HG02571 (cell line): Measurements from ENCODE around the gene RNF13.
"Not testable (repeated sequence)": the region's sequence is repeated elsewhere in the genome, so short reads cannot be mapped to it uniquely, and the experiment has no call there.

Source experiments
- ATAC-seq: cut with Tn5 transposase; IDR thresholded peaks from one replicate; pipeline ENCODE4 v1.9.1; 2021; ENCODE audit warnings: mild to moderate bottlenecking, moderate library complexity; ENCODE audit not compliant: unreplicated experiment

Gene RNF13

DNA sequence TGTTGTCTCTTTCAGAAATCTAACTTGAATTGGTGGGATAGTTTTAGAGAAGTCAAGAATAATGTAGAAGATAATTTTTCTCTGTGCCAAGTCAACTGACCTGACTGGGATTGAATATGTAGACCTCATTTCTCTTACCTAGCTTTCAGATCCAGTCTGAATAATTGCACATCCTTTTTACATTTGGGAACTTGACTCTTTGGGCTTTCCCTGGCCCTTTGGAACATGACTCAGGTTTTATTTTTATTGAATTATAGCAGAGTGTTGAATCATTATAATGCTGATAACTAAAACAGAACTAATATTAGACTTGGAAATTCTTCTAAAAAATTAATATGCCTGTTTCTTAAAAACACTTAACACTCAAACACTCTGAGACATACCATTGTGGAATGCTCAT, 81.2 kb downstream of the RNF13 start:
- ATAC-seq, result no peak

DNA sequence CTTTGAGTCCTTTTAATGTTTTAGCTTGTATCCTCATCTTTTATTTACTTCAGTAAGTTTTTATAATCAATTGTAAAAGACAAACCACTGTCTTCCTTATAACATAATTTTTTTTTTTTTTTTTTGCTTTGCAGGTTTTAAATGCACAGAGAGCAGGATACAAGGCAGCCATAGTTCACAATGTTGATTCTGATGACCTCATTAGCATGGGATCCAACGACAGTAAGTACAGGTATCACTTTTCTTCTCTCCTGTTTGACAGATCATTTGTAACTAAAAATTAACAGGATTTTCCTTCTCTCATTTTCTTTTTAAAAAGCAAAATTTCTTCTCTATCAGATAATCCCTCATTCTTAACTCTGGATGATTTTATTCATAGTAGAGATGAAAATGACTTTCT, 82.3 kb downstream of the RNF13 start:
- ATAC-seq, result no peak

DNA sequence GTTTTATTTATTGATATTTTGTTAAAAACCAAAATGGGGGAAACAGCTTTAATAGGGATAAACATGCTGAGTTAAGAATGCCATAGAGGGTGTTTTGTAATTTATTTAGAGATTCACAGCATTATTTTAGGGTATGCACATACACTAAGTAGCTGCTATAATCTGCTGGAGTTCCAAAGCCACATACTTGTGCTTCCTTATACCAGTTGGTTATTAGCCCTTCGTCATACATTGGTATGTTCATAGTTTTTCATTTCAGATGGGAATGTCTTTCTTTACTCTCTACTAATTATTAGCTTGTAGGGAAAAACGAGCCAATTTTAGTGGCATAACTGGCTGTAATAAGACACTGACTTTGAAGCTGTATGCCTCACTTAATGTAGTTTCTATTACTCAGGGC, 82.8 kb downstream of the RNF13 start:
- ATAC-seq, result no peak

DNA sequence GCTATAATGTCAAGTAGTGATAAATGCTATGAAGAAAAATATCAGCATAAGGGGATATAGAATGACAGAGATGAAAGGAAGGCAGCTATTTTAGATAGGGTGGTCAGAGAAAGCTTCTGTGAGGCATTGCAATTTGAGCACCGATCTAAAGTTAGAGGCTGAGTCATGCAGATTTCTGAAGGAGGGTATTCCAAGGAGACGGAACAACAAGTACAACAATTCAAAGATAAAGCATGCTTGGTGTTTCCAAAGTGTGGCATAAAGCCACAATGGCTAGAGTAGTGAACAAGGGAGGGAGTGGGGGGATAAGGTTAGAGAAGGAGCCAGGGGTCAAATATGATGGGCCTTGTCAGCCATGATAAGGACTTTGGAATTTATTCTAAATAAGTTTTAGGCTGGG, 85.8 kb downstream of the RNF13 start:
- no peak for ATAC-seq

DNA sequence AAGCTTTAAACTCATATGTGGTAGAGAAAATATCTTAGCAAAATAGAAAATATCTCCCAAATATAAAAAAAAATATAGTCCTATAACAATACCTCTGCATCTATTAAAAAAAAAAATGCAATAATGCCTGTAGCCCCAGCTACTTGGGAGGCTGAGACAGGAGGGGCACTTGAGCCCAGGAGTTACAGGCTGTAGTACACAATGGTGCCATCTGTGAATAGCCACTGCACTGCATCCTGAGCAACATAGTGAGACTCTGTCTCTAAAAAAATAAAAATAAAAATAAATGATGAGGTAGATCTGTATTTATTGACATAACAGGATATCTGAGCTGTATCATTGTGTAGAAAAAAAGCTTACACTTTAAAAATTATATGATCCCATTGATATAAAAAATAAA, 87.3 kb downstream of the RNF13 start:
- ATAC-seq, result no peak

DNA sequence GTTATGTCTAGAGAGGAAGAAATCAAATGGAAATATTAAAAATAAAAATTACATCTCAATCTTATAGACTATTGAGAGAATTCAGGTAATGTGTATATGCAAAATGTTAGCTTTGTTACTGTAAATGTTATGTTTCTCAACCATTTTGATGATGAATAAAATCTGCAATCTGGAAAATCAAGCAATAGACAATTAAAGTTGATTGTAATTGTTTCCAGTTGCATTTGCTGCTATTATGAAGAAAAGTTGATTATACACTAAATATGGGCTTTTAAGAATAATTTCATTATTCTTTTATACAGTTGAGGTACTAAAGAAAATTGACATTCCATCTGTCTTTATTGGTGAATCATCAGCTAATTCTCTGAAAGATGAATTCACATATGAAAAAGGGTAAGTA, 88.8 kb downstream of the RNF13 start:
- no peak for ATAC-seq

DNA sequence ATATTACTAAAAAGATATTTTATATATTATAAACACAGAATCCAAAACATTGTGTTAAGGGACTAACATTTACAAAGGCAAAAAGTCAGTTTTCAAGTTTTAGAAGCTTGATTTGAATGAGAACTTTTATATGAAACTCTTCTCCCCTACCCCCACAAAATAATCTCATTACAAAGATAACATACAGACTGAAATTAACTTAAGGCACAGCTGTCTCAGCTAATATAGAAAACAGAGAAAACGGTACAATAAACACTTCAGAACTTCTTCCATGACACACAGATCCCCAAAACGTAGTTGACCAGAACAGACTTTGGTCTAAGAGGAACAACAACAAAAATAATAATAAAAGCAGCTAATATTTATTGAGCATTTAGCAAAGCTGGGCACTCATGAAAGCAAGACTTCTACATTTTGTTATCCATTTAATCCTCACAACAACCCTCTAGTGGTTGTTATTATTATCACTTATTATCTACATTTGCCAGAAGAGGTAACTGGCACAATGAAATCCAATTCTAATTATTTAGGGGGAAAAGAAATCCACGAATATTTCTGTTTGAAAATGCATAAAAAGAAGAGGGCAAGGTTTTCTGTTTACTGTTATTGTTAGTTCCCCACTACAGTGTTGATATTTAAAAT, 89.6 kb downstream of the RNF13 start:
- no peak for ATAC-seq

DNA sequence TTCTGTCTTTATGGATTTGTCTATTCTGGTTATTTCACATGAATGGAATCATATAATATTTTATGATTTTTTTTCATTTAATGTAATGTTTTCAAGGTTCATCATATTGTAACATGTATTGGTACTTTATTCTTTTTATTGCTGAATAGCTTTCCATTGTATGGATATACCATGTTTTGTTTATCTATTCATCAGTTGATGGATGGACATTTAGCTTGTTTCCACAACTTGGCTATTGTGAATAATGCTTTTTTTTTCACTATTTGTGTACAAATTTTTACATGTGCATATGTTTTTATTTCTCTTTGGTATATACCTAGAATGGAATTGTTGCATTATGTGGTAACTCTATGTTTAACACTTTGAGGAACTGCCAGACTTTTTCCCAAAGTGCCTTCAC, 93.0 kb downstream of the RNF13 start:
- no peak for ATAC-seq

DNA sequence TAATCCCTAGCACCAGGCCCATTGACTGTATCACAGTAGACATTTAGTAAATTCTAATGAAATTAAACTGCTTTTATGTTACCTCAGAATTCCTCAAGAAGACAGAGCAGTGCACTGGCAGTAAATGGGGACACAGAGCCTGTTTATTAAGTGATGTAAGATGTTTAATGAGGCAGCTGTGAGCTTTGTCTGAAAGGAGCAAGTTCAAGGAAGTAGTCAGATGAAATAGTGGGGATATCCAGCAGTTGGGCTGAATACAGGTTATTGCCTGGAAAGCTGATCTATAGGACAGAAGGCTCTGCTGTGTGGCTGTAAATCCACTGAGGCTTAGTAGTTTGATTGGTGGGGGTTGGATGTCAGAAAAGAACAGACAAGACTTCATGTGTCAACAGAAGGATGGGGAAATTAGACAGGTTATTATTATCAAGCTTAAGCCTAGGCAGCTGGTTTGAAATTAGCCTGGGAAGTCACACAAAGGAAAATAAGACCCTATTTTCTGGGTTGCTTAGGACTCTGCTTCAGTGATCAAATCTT, 95.5 kb downstream of the RNF13 start:
- ATAC-seq, result no peak

DNA sequence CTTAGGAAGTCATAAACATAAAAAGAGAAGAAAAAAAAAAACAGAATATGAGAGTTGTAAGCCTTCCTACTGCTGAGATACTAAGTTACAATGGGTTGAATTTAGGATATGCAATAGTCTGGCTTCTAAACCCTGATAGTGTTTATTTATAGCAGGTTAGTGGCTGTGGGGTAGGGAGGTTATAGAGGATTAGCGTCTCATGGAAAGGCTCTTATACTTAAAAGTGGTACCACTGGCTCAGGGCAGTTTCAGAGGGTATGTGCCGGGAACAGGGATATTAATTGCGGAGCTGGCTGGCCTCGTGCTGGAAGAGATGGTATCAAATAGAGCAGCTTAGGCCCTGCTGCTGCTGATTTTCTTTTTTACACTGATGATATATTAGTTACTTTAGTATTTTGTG, 96.9 kb downstream of the RNF13 start:
- ATAC-seq, result no peak

DNA sequence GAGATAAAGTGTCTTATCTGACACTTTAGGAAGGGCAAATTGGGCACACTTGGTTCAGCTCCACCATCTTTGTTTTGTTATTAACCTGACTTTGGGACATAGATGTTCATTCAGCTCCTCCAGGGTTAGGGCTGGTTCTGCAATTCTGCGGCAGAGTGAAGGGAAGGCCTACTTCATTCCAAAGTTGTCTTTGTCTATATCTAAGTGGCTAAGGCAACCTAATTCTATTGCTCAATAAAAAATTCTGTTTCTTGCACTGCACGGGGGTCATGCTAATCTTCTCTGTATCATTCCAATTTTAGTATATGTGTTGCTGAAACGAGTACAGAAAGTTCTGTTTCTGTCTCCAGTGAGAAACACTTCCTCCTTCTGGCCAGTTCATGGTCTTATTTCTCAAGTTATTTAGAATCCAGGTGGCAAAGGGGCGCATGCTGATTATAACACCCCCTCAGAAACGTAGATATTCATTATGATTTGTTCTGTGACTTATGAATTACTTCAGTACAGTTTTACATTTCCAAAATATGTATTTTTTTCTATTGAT, 104.2 kb downstream of the RNF13 start:
- no peak for ATAC-seq

DNA sequence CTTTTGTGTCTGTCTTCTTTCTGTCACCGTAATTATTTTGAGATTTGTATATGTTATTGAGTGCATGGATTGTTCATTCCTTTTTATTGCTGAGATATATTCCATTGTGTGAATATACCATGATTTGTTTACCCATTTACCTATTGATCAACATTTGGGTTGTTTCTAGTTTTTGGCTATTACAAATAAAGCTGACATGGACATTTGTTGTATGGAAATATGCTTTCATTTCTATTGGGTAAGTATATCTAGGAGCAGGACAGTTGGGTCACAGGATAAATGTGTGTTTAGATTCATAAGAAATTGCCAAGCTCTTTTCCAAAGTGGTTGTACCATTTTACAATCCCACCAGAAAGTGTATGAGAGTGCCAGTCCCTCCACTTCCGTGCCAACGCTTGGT, 106.5 kb downstream of the RNF13 start:
- ATAC-seq, result no peak

DNA sequence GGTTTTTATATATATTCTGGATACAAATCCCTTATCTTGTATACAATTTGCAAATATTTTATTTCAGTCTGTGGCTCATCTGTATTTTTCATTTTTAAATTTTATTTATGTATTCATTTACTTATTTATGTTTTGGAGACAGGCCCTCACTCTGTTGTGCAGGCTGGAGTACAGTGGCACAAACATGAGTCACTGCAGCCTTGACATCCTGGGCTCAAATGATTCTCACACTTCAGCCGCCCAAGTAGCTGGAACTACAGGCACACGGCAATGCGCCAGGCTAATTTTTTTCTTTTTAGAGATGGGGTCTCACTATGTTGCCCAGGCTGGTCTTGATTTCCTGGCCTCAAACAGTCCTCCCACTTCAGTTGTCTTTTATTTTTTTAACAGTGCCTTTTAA, 107.1 kb downstream of the RNF13 start:
- no peak for ATAC-seq

DNA sequence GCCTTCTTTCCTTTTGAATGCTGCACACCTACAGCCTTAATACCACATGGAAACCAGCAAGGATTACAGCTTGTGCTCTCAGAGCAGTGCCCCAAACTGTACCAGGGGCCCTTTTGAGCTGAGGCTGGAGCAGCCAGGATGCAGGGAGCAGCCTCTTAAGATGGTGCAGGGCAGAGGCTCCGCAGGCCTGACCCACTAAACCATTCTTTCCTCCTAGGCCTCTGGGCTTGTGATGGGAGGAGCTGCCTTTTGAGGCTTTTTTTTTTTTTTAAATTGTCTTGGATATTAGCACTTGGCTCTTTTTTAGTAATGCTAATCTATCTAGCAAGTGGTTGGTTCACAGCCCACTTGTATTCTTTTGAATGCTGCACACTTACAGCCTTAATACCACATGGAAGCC, 120.0 kb downstream of the RNF13 start:
- ATAC-seq, result no peak

DNA sequence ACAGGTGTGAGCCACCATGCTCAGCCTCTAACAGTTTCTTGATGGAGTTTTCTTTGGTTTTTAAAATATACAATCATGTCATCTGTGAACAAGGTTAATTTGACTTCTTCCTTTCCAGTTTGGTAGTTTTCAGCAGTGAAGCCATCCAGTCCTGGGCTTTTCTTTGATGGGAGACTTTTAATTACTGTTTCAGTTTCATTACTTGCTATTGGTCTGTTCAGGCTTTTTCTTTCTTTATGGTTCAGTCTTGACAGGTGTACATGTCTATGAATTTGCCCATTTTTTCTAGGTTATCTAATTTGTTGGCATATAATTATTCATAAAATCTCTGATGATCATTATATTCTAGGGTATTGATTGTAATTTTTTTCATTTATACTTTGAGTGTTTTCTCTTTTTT, 120.8 kb downstream of the RNF13 start:
- ATAC-seq, result no peak

DNA sequence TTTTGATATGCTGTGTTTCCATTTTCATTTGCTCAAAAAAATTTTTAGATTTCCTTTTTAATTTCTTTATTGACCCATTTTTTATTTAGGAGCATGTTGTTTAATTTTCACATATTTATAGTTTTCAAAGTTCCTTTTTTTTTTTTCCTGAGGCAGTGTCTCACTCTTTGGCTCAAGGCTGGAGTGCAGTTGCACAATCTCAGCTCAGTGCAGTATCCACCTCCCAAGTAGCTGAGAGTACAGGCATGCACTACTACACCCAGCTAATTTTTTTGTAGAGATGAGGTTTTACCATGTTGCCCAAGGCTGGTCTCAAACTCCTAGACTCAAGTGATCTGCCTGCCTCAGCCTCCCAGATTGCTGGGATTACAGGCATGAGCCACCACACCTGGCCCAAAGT, 121.5 kb downstream of the RNF13 start:
- no peak for ATAC-seq

DNA sequence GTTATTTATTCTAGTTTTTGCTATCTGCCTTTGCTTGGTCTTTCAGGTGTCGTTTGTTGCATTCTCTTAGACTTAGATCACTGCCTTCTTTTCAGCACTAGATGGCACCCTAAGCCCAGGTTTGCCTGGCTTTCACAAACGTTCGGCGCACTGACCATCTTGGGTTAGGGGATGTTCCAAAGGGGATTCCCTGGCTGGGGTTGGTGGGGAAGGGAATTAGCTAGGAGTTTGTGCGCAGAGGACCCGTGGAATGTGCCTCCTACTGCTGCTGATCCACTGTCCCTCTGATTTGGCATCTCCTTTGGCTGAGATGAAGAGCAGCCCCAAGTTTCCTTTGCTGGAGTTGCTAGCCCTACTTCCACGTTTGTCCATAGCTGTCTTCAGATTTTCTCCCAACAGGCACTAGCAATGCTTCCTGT, 123.8 kb downstream of the RNF13 start:
- peak; percentile 65 for ATAC-seq

DNA sequence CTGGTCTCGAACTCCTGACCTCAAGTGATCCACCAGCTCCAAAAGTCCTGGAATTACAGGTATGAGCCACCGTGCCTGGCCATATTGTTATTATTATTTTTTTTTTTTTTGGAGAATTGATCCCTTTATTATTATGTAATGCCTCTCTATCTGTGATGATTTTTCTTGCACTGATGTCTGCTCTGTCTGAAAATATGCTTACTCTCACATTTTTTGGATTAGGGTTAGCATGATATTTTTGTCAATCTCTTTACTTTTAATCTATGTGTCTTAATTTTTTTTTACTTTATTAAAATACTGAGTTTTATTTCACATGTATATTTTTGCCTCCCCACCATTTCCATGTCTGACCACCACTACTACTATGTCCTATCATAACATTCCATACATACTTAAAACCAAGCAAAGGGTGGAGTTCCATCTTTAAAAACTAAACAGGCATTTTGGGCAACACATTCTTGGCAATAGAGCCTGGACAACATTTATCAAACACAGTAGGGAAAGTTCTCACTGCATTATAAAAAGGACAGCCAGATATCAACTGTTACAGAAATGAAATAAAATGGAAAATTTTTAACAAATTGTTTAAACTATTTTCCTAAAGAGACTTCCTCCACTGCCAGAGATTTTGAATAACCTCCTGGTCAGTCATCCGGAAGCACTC, 125.5 kb downstream of the RNF13 start:
- ATAC-seq, result not testable (repeated sequence)

DNA sequence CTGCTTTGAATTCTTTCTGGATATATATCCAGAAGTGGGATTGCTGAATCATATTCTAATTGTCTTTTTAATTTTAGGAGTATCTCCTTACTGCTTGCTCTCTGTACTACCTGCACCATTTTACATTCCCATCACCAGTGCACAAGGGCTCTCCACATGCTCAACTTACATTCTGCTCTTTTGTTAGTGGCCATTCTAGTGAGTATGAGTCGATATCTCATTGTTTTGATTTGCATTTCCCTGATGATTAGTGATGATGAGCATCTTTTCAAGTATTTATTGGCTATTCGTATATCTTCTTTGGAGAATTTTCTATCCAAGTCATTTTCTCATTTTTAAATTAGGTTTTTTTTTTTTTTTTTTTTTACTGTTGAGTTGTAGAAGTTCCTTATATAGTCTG, 128.2 kb downstream of the RNF13 start:
- no peak for ATAC-seq

DNA sequence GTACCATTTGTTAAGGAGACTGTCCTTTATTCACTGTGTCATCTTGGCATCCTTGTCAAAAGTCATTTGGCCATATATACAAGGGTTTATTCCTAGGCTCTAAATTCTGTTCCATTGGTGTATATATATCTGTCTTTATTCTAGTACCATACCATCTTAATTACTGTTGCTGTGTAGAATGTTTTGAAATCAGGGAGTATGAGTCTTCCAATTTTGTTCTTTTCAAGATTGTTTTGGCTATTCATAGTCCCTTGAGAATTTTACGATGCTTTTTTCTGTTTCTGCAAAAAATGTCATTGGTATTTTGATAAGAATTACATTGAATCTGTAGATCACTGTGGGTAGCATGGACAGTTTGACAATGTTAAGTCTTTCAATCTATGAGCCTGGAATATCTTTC, 128.9 kb downstream of the RNF13 start:
- no peak for ATAC-seq

DNA sequence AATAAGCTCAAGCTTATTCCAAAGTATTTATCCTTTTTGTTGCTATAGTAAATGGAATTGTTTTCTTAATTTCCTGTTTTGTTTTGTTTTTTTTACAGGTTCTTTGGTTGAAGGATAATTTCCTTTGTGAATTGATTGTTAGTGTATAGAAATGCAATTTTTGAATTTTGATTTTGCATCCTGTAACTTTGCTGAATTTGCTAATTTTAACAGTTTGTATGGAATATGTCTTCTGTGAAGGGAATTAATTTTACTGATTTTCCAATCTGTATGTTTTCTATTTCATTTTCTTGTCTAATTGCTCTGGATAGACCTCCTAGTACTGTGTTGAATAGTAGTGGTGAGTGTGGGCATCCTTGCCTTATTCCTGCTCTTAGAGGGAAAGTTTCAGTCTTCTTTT, 129.4 kb downstream of the RNF13 start:
- ATAC-seq, result no peak

DNA sequence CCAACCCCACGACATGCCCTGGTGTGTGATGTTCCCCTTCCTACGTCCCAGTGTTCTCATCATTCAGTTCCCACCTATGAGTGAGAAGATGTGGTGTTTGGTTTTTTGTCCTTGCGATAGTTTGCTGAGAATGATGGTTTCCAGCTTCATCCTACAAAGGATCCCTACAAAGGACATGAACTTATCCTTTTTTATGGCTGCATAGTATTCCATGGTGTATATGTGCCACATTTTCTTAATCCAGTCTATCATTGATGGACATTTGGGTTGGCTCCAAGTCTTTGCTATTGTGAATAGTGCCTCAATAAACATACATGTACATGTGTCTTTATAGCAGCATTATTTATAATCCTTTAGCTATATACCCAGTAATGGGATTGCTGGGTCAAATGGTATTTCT, 131.0 kb downstream of the RNF13 start:
- not testable (repeated sequence) for ATAC-seq
